GM12878 (cell line): ENCODE measurements around the gene FRMD5.

ENCODE experiments used
- POLR2A ChIP-seq: IDR thresholded peaks from 2 replicates; pipeline ENCODE4 v1.6.1; 2011; ENCODE audit warnings: low read depth, mild to moderate bottlenecking, low read length
- POLR2AphosphoS5 ChIP-seq: IDR thresholded peaks from 2 replicates; pipeline ENCODE4 v1.6.1; 2011; ENCODE audit warnings: mild to moderate bottlenecking, low read length, inconsistent platforms

GRCh38 chr15:44081026-44082013, 113.8 kb downstream of the FRMD5 start:
- TF ChIP-seq POLR2A: no peak
- no peak for TF ChIP-seq POLR2AphosphoS5
